ENCODE results near the gene JMJD4.

Gene JMJD4

DNA sequence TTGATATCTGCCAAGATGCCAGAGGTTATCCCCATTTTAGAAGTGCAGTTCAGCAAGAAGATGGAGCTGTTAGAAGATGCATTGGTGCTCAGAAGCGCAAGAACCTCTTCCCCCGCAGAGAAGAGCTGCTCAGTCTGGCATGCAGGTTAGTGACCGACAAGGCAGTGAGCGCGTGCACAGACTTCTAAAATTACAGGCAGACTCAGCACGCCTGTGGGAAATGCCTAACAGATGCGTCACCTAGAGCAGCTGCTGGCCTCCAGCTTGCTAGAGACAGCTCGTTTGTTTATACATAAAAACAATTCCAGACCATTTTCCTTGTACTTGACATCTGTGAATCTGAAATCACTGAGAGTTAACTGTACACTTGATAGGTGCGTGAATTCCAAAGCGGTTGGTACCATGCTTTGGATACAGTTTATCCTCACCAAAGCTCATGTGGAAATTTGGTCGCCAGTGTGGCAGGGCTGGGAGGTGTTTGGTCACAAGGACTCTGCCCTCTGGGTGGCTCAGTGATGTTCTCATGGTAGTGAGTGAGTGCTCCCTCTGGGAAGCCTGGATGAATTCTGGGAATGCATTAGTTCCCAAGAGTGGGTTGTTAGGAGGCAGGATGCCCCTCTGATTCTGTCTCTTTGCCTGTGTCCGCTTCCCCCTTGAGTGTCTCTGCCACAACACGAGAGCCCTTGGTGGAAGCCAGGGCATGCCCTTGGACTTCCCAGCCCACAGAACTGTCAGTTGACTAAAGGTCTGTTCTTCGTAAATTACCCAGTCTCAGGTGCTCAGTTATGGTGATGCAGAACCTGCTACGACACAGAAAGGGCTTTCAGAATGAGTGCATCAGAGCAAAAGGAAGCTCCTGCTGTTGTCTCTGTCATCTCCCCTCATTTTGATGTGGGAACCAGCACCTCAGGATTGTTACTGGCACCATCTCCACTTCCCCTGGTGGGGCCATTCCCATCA lies 24.5 kb upstream of the JMJD4 start:
- H3K27me3 ChIP-seq (replicated peaks; ENCODE audit: insufficient read depth, low read length): no peaks in the 10 kb centered on the region
- H3K4me2 ChIP-seq (ENCODE audit: low read depth, low read length): peak overlapping the region; percentile 46; the same call in 1 of the 2 replicates
- no peak for TF ChIP-seq EZH2phosphoT487 (IDR thresholded peaks at IDR 0.05; ENCODE audit: low read length)
- TF ChIP-seq CTCF (IDR thresholded peaks at IDR 0.05; ENCODE audit: low read length): no peak
- no peak for TF ChIP-seq EZH2 (optimal IDR thresholded peaks at IDR 0.05; ENCODE audit: low read depth, low read length)
- no peaks in the 10 kb centered on the region for H3K9me3 ChIP-seq (replicated peaks; ENCODE audit: insufficient read depth, low read length)
- no peaks in the 10 kb centered on the region for H4K20me1 ChIP-seq (ENCODE audit: insufficient read depth, low read length)
- H3K4me1 ChIP-seq (ENCODE audit: low read length): peaks cover 43% of the 10 kb centered on the region
- peaks cover 64% of the 10 kb centered on the region for H3K79me2 ChIP-seq (ENCODE audit: low read length)
- no peak overlapping the region for H3K4me3 ChIP-seq (ENCODE audit: low read length)
- no peak overlapping the region for H3K9ac ChIP-seq (ENCODE audit: low read length)
- no peak for DNase-seq
- no peaks in the 10 kb centered on the region for H3K9me2 ChIP-seq (replicated peaks; ENCODE audit: insufficient read depth, low read length)
- H3K36me3 ChIP-seq (replicated peaks; ENCODE audit: insufficient read depth, low read length): peaks cover 9% of the 10 kb centered on the region
- no peak overlapping the region for H2AFZ ChIP-seq (ENCODE audit: low read length)
- peak overlapping the region; percentile 60; the same call in 1 of the 2 replicates for H3K27ac ChIP-seq (ENCODE audit: low read length)
- peaks cover 31% of the 10 kb centered on the region for H3F3A ChIP-seq (ENCODE audit: insufficient read depth, low read length)

- no peak for DNase-seq
Measured at GRCh38 chr1:227758366-227758765, 23.3 kb upstream of the JMJD4 start.

GRCh38 chr1:227757781-227758180 lies 22.7 kb upstream of the JMJD4 start:
- no peak overlapping the region for H3K27ac ChIP-seq (ENCODE audit: low read length)
- H3K27me3 ChIP-seq (replicated peaks; ENCODE audit: insufficient read depth, low read length): no peaks in the 10 kb centered on the region
- peaks cover 38% of the 10 kb centered on the region for H3K4me1 ChIP-seq (ENCODE audit: low read length)
- H3K36me3 ChIP-seq (replicated peaks; ENCODE audit: insufficient read depth, low read length): peaks cover 9% of the 10 kb centered on the region
- H3K9ac ChIP-seq (ENCODE audit: low read length): no peak overlapping the region
- DNase-seq: no peak
- H3K79me2 ChIP-seq (ENCODE audit: low read length): peaks cover 68% of the 10 kb centered on the region
- no peaks in the 10 kb centered on the region for H3K9me2 ChIP-seq (replicated peaks; ENCODE audit: insufficient read depth, low read length)
- no peak overlapping the region for H2AFZ ChIP-seq (ENCODE audit: low read length)
- no peaks in the 10 kb centered on the region for H4K20me1 ChIP-seq (ENCODE audit: insufficient read depth, low read length)
- TF ChIP-seq EZH2phosphoT487 (IDR thresholded peaks at IDR 0.05; ENCODE audit: low read length) (no peak), CTCF (IDR thresholded peaks at IDR 0.05; ENCODE audit: low read length) (no peak), EZH2 (optimal IDR thresholded peaks at IDR 0.05; ENCODE audit: low read depth, low read length) (no peak)
- no peak overlapping the region for H3K4me2 ChIP-seq (ENCODE audit: low read depth, low read length)
- no peak overlapping the region for H3K4me3 ChIP-seq (ENCODE audit: low read length)
- peaks cover 28% of the 10 kb centered on the region for H3F3A ChIP-seq (ENCODE audit: insufficient read depth, low read length)
- H3K9me3 ChIP-seq (replicated peaks; ENCODE audit: insufficient read depth, low read length): no peaks in the 10 kb centered on the region

More at GRCh38 chr1:227758366-227758765, 23.3 kb upstream of the JMJD4 start:
- Histone ChIP-seq H3K36me3 (replicated peaks; ENCODE audit: insufficient read depth, low read length) (peaks cover 9% of the 10 kb centered on the region), H3K9ac (ENCODE audit: low read length) (no peak overlapping the region), H3K9me3 (replicated peaks; ENCODE audit: insufficient read depth, low read length) (no peaks in the 10 kb centered on the region), H3K9me2 (replicated peaks; ENCODE audit: insufficient read depth, low read length) (no peaks in the 10 kb centered on the region), H4K20me1 (ENCODE audit: insufficient read depth, low read length) (no peaks in the 10 kb centered on the region), H2AFZ (ENCODE audit: low read length) (no peak overlapping the region), H3K27ac (ENCODE audit: low read length) (no peak overlapping the region), H3K79me2 (ENCODE audit: low read length) (peaks cover 67% of the 10 kb centered on the region), H3F3A (ENCODE audit: insufficient read depth, low read length) (peaks cover 31% of the 10 kb centered on the region), H3K4me1 (ENCODE audit: low read length) (peaks cover 43% of the 10 kb centered on the region), H3K4me2 (ENCODE audit: low read depth, low read length) (no peak overlapping the region), H3K27me3 (replicated peaks; ENCODE audit: insufficient read depth, low read length) (no peaks in the 10 kb centered on the region), H3K4me3 (ENCODE audit: low read length) (no peak overlapping the region)
- TF ChIP-seq CTCF (IDR thresholded peaks at IDR 0.05; ENCODE audit: low read length) (no peak), EZH2phosphoT487 (IDR thresholded peaks at IDR 0.05; ENCODE audit: low read length) (no peak), EZH2 (optimal IDR thresholded peaks at IDR 0.05; ENCODE audit: low read depth, low read length) (no peak)

Measured in MM.1S (cell line).